ENCODE measurements around the gene IDH3G.

The IDH3G gene

GRCh38 chrX:153803211-153804099, 9.3 kb upstream of the IDH3G start:
- TF ChIP-seq, protein P1, sequence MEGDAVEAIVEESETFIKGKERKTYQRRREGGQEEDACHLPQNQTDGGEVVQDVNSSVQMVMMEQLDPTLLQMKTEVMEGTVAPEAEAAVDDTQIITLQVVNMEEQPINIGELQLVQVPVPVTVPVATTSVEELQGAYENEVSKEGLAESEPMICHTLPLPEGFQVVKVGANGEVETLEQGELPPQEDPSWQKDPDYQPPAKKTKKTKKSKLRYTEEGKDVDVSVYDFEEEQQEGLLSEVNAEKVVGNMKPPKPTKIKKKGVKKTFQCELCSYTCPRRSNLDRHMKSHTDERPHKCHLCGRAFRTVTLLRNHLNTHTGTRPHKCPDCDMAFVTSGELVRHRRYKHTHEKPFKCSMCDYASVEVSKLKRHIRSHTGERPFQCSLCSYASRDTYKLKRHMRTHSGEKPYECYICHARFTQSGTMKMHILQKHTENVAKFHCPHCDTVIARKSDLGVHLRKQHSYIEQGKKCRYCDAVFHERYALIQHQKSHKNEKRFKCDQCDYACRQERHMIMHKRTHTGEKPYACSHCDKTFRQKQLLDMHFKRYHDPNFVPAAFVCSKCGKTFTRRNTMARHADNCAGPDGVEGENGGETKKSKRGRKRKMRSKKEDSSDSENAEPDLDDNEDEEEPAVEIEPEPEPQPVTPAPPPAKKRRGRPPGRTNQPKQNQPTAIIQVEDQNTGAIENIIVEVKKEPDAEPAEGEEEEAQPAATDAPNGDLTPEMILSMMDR (IDR thresholded peaks at IDR 0.05; ENCODE audit: low read depth, low read length, missing control alignments): no peak
- no peak overlapping the region for H3K27ac ChIP-seq
- in situ Hi-C loops (cut with HindIII; ENCODE audit: low pct_ligation_motif_present, low sequenced_read_pairs): no loop called here
- no peaks in the 10 kb centered on the region for H3K27me3 ChIP-seq (replicated peaks)
- H3K36me3 ChIP-seq (replicated peaks): no peaks in the 10 kb centered on the region
- H3K4me3 ChIP-seq (ENCODE audit: low read depth, low read length): no peak overlapping the region
- no peak for DNase-seq

DNA sequence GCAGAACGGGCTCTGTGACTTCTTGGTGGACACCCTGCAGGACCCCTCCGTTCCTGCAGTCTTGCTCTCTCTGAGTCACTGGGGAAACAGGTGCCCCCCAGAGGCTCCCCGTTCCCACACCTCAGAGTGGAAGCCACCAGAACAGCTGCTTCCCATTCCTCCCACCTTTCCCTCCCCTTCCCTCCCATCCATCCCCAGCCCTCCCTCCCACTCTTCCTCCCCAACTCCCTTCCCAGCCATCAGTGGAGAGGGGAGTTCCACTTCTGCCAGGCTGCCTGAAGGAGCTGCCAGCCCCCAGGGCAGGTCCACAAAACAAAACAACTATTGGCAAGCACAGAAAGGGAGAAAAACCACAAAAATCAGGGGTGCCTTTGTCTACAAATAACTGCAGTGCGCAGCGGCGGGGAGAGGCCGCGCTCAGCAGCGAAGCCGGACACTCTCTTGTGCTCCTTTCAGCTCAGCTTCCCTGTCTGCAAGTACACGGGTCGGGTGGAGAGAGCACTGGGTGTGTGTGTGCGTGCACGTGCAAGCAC, 8.4 kb upstream of the IDH3G start:
- no peaks in the 10 kb centered on the region for H3K27me3 ChIP-seq (replicated peaks)
- DNase-seq: no peak
- H3K27ac ChIP-seq: no peak overlapping the region
- in situ Hi-C loops (cut with HindIII; ENCODE audit: low pct_ligation_motif_present, low sequenced_read_pairs): no loop called here
- TF ChIP-seq, protein P1 (IDR thresholded peaks at IDR 0.05; ENCODE audit: low read depth, low read length, missing control alignments): no peak
- H3K36me3 ChIP-seq (replicated peaks): no peaks in the 10 kb centered on the region
- H3K4me3 ChIP-seq (ENCODE audit: low read depth, low read length): no peak overlapping the region

GRCh38 chrX:153801669-153802068, 7.5 kb upstream of the IDH3G start:
- DNase-seq: no peak
- TF ChIP-seq, protein P1 (IDR thresholded peaks at IDR 0.05; ENCODE audit: low read depth, low read length, missing control alignments): no peak
- Histone ChIP-seq H3K36me3 (replicated peaks) (no peaks in the 10 kb centered on the region), H3K27ac (no peak overlapping the region), H3K4me3 (ENCODE audit: low read depth, low read length) (no peak overlapping the region), H3K27me3 (replicated peaks) (no peaks in the 10 kb centered on the region)
- in situ Hi-C loops (cut with HindIII; ENCODE audit: low pct_ligation_motif_present, low sequenced_read_pairs): no loop called here

DNA sequence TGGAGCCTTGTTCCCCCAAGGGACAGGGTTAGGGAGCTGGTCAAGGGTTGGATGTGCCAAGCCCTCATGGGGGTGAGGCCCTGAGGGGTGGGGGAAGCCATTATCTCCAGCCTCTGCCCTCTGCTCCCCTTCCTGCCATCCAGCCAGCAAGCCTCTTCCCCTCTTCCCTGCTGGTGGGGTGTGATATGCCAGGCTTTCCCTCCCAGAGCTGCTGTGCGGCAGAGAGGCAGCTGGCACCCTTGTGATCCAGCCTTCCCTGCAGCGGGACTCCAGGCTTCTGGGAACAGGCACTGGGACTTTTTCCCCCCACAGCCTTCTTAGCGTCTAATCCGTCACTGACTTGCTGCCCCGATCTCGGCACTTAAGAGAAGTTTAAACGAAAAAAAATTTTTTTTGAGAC, 6.6 kb upstream of the IDH3G start:
- in situ Hi-C loops (cut with HindIII; ENCODE audit: low pct_ligation_motif_present, low sequenced_read_pairs): no loop called here
- Histone ChIP-seq H3K4me3 (ENCODE audit: low read depth, low read length) (no peak overlapping the region), H3K36me3 (replicated peaks) (peaks cover 3% of the 10 kb centered on the region), H3K27ac (no peak overlapping the region), H3K27me3 (replicated peaks) (no peaks in the 10 kb centered on the region)
- no peak for DNase-seq
- TF ChIP-seq, protein P1 (IDR thresholded peaks at IDR 0.05; ENCODE audit: low read depth, low read length, missing control alignments): no peak

- Histone ChIP-seq H3K27ac (no peak overlapping the region), H3K4me3 (ENCODE audit: low read depth, low read length) (no peak overlapping the region), H3K36me3 (replicated peaks) (peaks cover 3% of the 10 kb centered on the region), H3K27me3 (replicated peaks) (no peaks in the 10 kb centered on the region)
- in situ Hi-C loops (cut with HindIII; ENCODE audit: low pct_ligation_motif_present, low sequenced_read_pairs): no loop called here
- DNase-seq: no peak
- TF ChIP-seq, protein P1 (IDR thresholded peaks at IDR 0.05; ENCODE audit: low read depth, low read length, missing control alignments): no peak
Measured at GRCh38 chrX:153800177-153800722, 6.1 kb upstream of the IDH3G start.

All from brain microvascular endothelial cell (primary cell).